HuH-7 (cell line): Measurements from ENCODE around the gene POLR2J.

Experiments
- DNase-seq: peaks from one replicate; pipeline ENCODE4 v3.0.0; 2011; ENCODE audit warnings: low spot score

POLR2J gene

GRCh38 chr7:102436118-102436517 is 42.6 kb downstream of the POLR2J start:
- DNase-seq = no peak

- no peak for DNase-seq
These were observed 44.7 kb downstream of the POLR2J start for GRCh38 chr7:102434039-102434486.

- peak; percentile 88 for DNase-seq
These were observed 45.3 kb downstream of the POLR2J start, which contains the start of gene ORAI2 for GRCh38 chr7:102433219-102434038. Gene ORAI2 (plus strand): TSS chr7:102433575. CDS start chr7:102438957, 5,382 bp downstream.

- DNase-seq = no peak
These were observed 46.1 kb downstream of the POLR2J start for GRCh38 chr7:102432442-102433218.

- DNase-seq = peak; percentile 68
These were observed 47.0 kb downstream of the POLR2J start for GRCh38 chr7:102431617-102432298.

- no peak for DNase-seq
These were observed 49.4 kb downstream of the POLR2J start for GRCh38 chr7:102429141-102429899.

GRCh38 chr7:102427019-102427405 is 51.7 kb downstream of the POLR2J start:
- DNase-seq = no peak

GRCh38 chr7:102426268-102427018 is 52.3 kb downstream of the POLR2J start:
- no peak for DNase-seq

- no peak for DNase-seq
These were observed 53.0 kb downstream of the POLR2J start for GRCh38 chr7:102425639-102426267.

- DNase-seq = no peak
These were observed 53.9 kb downstream of the POLR2J start for GRCh38 chr7:102424787-102425218.

- no peak for DNase-seq
These were observed 54.6 kb downstream of the POLR2J start for GRCh38 chr7:102424129-102424551.
